WTC11 (cell line): Measurements from ENCODE around the gene ASPM.

Experiments used
- NR3C1 ChIP-seq: sonication (generic); formaldehyde crosslinking; conservative IDR thresholded peaks from 2 replicates; pipeline ENCODE4 v1.8.1; 2023; ENCODE audit warnings: low read depth, mild to moderate bottlenecking, missing genetic modification reagents
- TF ChIP-seq, protein P1 (sequence below): fragments of 200-600 bp; IDR thresholded peaks from 2 replicates; pipeline ENCODE4 v1.8.0; 2022; ENCODE audit warnings: antibody characterized with exemption
- TF ChIP-seq, protein P2 (sequence below): sonication (generic); formaldehyde crosslinking; IDR thresholded peaks from 2 replicates; pipeline ENCODE4 v1.8.0; 2023; ENCODE audit warnings: missing genetic modification reagents

GRCh38 chr1:197156692-197157091 is 10.2 kb upstream of the ASPM start:
- TF ChIP-seq, protein P1, sequence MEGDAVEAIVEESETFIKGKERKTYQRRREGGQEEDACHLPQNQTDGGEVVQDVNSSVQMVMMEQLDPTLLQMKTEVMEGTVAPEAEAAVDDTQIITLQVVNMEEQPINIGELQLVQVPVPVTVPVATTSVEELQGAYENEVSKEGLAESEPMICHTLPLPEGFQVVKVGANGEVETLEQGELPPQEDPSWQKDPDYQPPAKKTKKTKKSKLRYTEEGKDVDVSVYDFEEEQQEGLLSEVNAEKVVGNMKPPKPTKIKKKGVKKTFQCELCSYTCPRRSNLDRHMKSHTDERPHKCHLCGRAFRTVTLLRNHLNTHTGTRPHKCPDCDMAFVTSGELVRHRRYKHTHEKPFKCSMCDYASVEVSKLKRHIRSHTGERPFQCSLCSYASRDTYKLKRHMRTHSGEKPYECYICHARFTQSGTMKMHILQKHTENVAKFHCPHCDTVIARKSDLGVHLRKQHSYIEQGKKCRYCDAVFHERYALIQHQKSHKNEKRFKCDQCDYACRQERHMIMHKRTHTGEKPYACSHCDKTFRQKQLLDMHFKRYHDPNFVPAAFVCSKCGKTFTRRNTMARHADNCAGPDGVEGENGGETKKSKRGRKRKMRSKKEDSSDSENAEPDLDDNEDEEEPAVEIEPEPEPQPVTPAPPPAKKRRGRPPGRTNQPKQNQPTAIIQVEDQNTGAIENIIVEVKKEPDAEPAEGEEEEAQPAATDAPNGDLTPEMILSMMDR: no peak
- no peak for TF ChIP-seq NR3C1
- TF ChIP-seq, protein P2, sequence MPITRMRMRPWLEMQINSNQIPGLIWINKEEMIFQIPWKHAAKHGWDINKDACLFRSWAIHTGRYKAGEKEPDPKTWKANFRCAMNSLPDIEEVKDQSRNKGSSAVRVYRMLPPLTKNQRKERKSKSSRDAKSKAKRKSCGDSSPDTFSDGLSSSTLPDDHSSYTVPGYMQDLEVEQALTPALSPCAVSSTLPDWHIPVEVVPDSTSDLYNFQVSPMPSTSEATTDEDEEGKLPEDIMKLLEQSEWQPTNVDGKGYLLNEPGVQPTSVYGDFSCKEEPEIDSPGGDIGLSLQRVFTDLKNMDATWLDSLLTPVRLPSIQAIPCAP: no peak
